ENCODE results near the gene ANAPC2. TPM values are rescaled to one million over a fixed set of nuclear protein-coding genes. Genes with fewer than 3 reads are reported as not detected.

ANAPC2 gene
- total RNA-seq, 1 donor from 2014 or later = 24.1 TPM

- Histone ChIP-seq H3K4me1 (peaks cover 5 to 10% of the 10 kb centered on the region in 2 donors), H3K9me3 (no peaks in the 10 kb centered on the region), H3K4me3 (peak overlapping the region in 1 of 2 donors; percentile 30), H3K27ac (no peak overlapping the region), H3K36me3 (no peaks in the 10 kb centered on the region), H3K27me3 (no peaks in the 10 kb centered on the region)
- no peak for DNase-seq (ENCODE audit: low spot score in 2 of 2)
- intact Hi-C loops (cut with DNase I) = no loop called here
- TF ChIP-seq CTCF (IDR thresholded peaks at IDR 0.05) = no peak
These were observed 29.2 kb upstream of the ANAPC2 start for GRCh38 chr9:137217276-137218211.

GRCh38 chr9:137216188-137216965 lies 28.0 kb upstream of the ANAPC2 start:
- no peaks in the 10 kb centered on the region for H3K9me3 ChIP-seq
- H3K4me1 ChIP-seq = peaks cover 1 to 3% of the 10 kb centered on the region in 2 donors
- no peaks in the 10 kb centered on the region for H3K27me3 ChIP-seq
- intact Hi-C loops (cut with DNase I) = no loop called here
- H3K36me3 ChIP-seq = no peaks in the 10 kb centered on the region
- no peak overlapping the region for H3K4me3 ChIP-seq
- DNase-seq (ENCODE audit: low spot score in 2 of 2) = no peak
- no peak overlapping the region for H3K27ac ChIP-seq
- TF ChIP-seq CTCF (IDR thresholded peaks at IDR 0.05) = no peak

GRCh38 chr9:137215196-137215986 lies 27.0 kb upstream of the ANAPC2 start:
- no peaks in the 10 kb centered on the region for H3K36me3 ChIP-seq
- H3K4me1 ChIP-seq = no peaks in the 10 kb centered on the region
- no peak for TF ChIP-seq CTCF (IDR thresholded peaks at IDR 0.05)
- DNase-seq (ENCODE audit: low spot score in 2 of 2) = no peak
- H3K27me3 ChIP-seq = no peaks in the 10 kb centered on the region
- no peak overlapping the region for H3K4me3 ChIP-seq
- H3K9me3 ChIP-seq = no peaks in the 10 kb centered on the region
- intact Hi-C loops (cut with DNase I) = no loop called here
- H3K27ac ChIP-seq = no peak overlapping the region

- Histone ChIP-seq H3K4me3 (no peak overlapping the region), H3K4me1 (no peaks in the 10 kb centered on the region), H3K27me3 (no peaks in the 10 kb centered on the region), H3K9me3 (no peaks in the 10 kb centered on the region), H3K27ac (no peak overlapping the region), H3K36me3 (no peaks in the 10 kb centered on the region)
- no peak for DNase-seq (ENCODE audit: low spot score in 2 of 2)
- TF ChIP-seq CTCF (IDR thresholded peaks at IDR 0.05) = no peak
- intact Hi-C loops (cut with DNase I) = no loop called here
These were observed 26.3 kb upstream of the ANAPC2 start for GRCh38 chr9:137214620-137215019.

Measured in ascending aorta (tissue), 2 donors.